HCT116 (cell line): ENCODE data around the gene CMC1. TPM values are rescaled to one million over a fixed set of nuclear protein-coding genes. Genes with fewer than 3 reads are reported as not detected.

Experiments used
- ATAC-seq: fragments of 200-7000 bp; cut with Tn5 transposase; 2 replicates; pipeline ENCODE4 v1.9.1; 2020; ENCODE audit warnings: mild to moderate bottlenecking, moderate library complexity
- BruUV-seq: library from RNA; stranded (reverse); fragments of 400-500 nt; replicated peaks from 2 replicates; lab custom pipeline; 2021; lab: Mats Ljungman, UMichigan
- CTCF ChIA-PET: fragments of 300-600 bp; sonication (Branson Sonifier 250); formaldehyde crosslinking; loops from one replicate; lab custom pipeline; 2021; ENCODE audit warnings: antibody characterized with exemption; lab: Charles Lee
- POLR2A ChIA-PET: fragments of 300-600, 350-600 bp; sonication (Branson Sonifier 250); formaldehyde crosslinking; loops from one replicate; lab custom pipeline; 2021; ENCODE audit warnings: antibody characterized with exemption; lab: Charles Lee
- RAD21 ChIA-PET, 2 experiments: fragments of 300-600 bp; sonication (Branson Sonifier 250); formaldehyde crosslinking; loops; one replicate each; lab custom pipeline; 2023; ENCODE audit warnings: low total read pairs in 2 of 2; ENCODE audit not compliant: uncharacterized antibody in 2 of 2, unreplicated experiment in 2 of 2, low non-redundant PET in 1 of 2; lab: Charles Lee
- DNase-seq: peaks from one replicate; pipeline ENCODE4 v3.0.0-alpha.2; 2010; ENCODE audit warnings: low read depth, low spot score
- H2AFZ ChIP-seq: fragments of 200-600 bp; shearing (Covaris generic), sonication (generic); 2 replicates; pipeline ENCODE4 v1.6.1; 2017; ENCODE audit warnings: low read depth, mixed run types, mixed read lengths, antibody characterized with exemption, low read length; ENCODE audit not compliant: poor library complexity, severe bottlenecking
- H3K27ac ChIP-seq: 2 replicates; pipeline ENCODE4 v1.5.1; 2012; ENCODE audit warnings: low read depth, low read length
- H3K27me3 ChIP-seq: fragments of 200-600 bp; sonication (generic); 2 replicates; pipeline ENCODE4 v1.6.1; 2016; ENCODE audit warnings: mixed run types, low read length, mixed read lengths; ENCODE audit not compliant: insufficient read depth
- H3K36me3 ChIP-seq, 2 experiments: fragments of 200-500 bp in 1 of 2; fragments of 200-600 bp in 1 of 2; sonication (Bioruptor generic) in 1 of 2; sonication (generic) in 1 of 2; 2 replicates each; pipeline versions ENCODE4 v1.5.1 to v1.6.1; 2014 to 2016; ENCODE audit warnings: low read length in 2 of 2, inconsistent platforms in 1 of 2, mixed read lengths in 1 of 2, mixed run types in 1 of 2; ENCODE audit not compliant: insufficient read depth in 2 of 2, control insufficient read depth in 1 of 2
- H3K4me1 ChIP-seq, 2 experiments: fragments of 200-600 bp in 1 of 2; sonication (generic) in 1 of 2; 2 replicates each; pipeline versions ENCODE4 v1.5.1 to v1.6.1; 2012 to 2017; ENCODE audit warnings: low read length in 2 of 2, inconsistent platforms in 1 of 2, mild to moderate bottlenecking in 1 of 2, mixed read lengths in 1 of 2, mixed run types in 1 of 2, moderate library complexity in 1 of 2; ENCODE audit not compliant: insufficient read depth in 2 of 2, control insufficient read depth in 1 of 2
- H3K4me2 ChIP-seq: fragments of 200-600 bp; sonication (generic); 2 replicates; pipeline ENCODE4 v1.6.1; 2017; ENCODE audit warnings: mixed run types, low read length, mixed read lengths
- H3K4me3 ChIP-seq, 2 experiments: fragments of 200-600 bp in 1 of 2; sonication (generic) in 1 of 2; replicated peaks in 1 of 2; 2 replicates each; pipeline ENCODE4 v1.5.1; 2011 to 2016; ENCODE audit warnings: low read length in 2 of 2, control low read depth in 1 of 2, low read depth in 1 of 2, mild to moderate bottlenecking in 1 of 2, mixed read lengths in 1 of 2, mixed run types in 1 of 2
- H3K79me2 ChIP-seq: fragments of 200-600 bp; sonication (generic); 2 replicates; pipeline ENCODE4 v1.6.1; 2017; ENCODE audit warnings: mild to moderate bottlenecking, mixed run types, low read length, moderate library complexity, mixed read lengths; ENCODE audit not compliant: insufficient read depth
- H3K9ac ChIP-seq: fragments of 200-600 bp; sonication (generic); 2 replicates; pipeline ENCODE4 v1.6.1; 2016; ENCODE audit warnings: low read length, mixed read lengths
- H3K9me2 ChIP-seq: fragments of 200-600 bp; sonication (generic), shearing (Covaris generic); 2 replicates; pipeline ENCODE4 v1.6.1; 2017; ENCODE audit warnings: mixed run types, mild to moderate bottlenecking, moderate library complexity; ENCODE audit not compliant: insufficient read depth
- H3K9me3 ChIP-seq, 2 experiments: fragments of 200-500 bp in 1 of 2; fragments of 200-600 bp in 1 of 2; sonication (Bioruptor generic) in 1 of 2; sonication (generic) in 1 of 2; 2 replicates each; pipeline ENCODE4 v1.6.1; 2014 to 2017; ENCODE audit warnings: low read length in 2 of 2, mixed read lengths in 2 of 2, inconsistent platforms in 1 of 2, low read depth in 1 of 2, mild to moderate bottlenecking in 1 of 2, mixed run types in 1 of 2, moderate library complexity in 1 of 2; ENCODE audit not compliant: control insufficient read depth in 1 of 2, insufficient read depth in 1 of 2
- H4K20me1 ChIP-seq: fragments of 200-600 bp; sonication (generic), shearing (Covaris generic); 2 replicates; pipeline ENCODE4 v1.6.1; 2017; ENCODE audit warnings: mixed run types, mild to moderate bottlenecking, moderate library complexity; ENCODE audit not compliant: insufficient read depth
- ATF3 ChIP-seq: IDR thresholded peaks from 2 replicates; pipeline ENCODE4 v1.6.1; 2012
- CTCF ChIP-seq, 3 experiments: fragments of 200-600 bp in 1 of 3; sonication (generic) in 1 of 3; IDR thresholded peaks in 2 of 3; conservative IDR thresholded peaks in 1 of 3; 2 replicates each; pipeline ENCODE4 v1.5.1; 2012 to 2017; ENCODE audit warnings: low read depth in 2 of 3, low read length in 2 of 3, antibody characterized with exemption in 1 of 3, borderline replicate concordance in 1 of 3, control low read depth in 1 of 3, mild to moderate bottlenecking in 1 of 3, mixed read lengths in 1 of 3, mixed run types in 1 of 3, moderate library complexity in 1 of 3; ENCODE audit not compliant: insufficient read depth in 1 of 3
- EZH2phosphoT487 ChIP-seq: fragments of 200-600 bp; IDR thresholded peaks from 2 replicates; pipeline ENCODE4 v1.6.1; 2018; ENCODE audit warnings: antibody characterized with exemption, borderline replicate concordance
- FOSL1 ChIP-seq: IDR thresholded peaks from 2 replicates; pipeline ENCODE4 v1.6.1; 2012; ENCODE audit warnings: low read depth
- REST ChIP-seq: IDR thresholded peaks from 2 replicates; pipeline ENCODE4 v1.6.1; 2012; ENCODE audit warnings: low read depth
- SRF ChIP-seq: IDR thresholded peaks from 2 replicates; pipeline ENCODE4 v1.6.1; 2012; ENCODE audit warnings: low read depth
- ZFX ChIP-seq: fragments of 450-650 bp; IDR thresholded peaks from 2 replicates; pipeline ENCODE4 v1.6.1; 2017
- ZNF274 ChIP-seq: fragments of 200-500 bp; sonication (Bioruptor generic); IDR thresholded peaks from 2 replicates; pipeline ENCODE4 v1.6.1; 2014; ENCODE audit warnings: mild to moderate bottlenecking, low read depth, low read length, inconsistent platforms
- intact Hi-C: fragments of 100-400 bp; cut with micrococcal nuclease; formaldehyde crosslinking; loops from 2 replicates; pipeline ENCODE4 v1.10.0; 2022
- total RNA-seq: library from RNA; stranded (reverse); gene quantifications from one replicate; pipeline ENCODE4 v1.2.1, GENCODE V29; 2021; ENCODE audit not compliant: unreplicated experiment

Gene CMC1
- total RNA-seq, 1 experiment from 2014 or later, result 29.0 TPM

DNA sequence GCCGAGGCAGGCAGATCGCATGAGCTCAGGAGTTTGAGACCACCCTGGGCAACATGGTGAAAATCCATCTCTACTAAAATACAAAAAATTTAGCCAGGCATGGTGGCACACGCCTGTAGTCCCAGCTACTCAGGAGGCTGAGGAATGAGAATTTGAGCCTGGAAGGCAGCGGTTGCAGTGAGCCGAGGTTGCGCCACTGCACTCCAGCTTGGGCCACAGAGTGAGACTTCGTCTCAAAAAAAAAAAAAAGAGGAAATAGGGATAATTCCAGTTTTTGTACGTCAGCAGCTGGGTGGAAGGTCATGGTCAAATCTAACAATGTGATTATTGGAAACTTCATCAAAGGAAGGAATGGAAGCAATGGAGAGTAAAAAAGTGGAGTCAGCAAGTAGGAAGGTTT is 3.1 kb downstream of the CMC1 start:
- H3K36me3 ChIP-seq, result no peaks in the 10 kb centered on the region
- no peaks in the 10 kb centered on the region for H4K20me1 ChIP-seq
- no peaks in the 10 kb centered on the region for H3K9me2 ChIP-seq
- peaks cover 0 to 17% of the 10 kb centered on the region in 2 experiments; a peak in 3 of 4 replicates for H3K4me1 ChIP-seq
- no peaks in the 10 kb centered on the region for H3K9me3 ChIP-seq
- CTCF ChIA-PET, result no interaction called here
- no peak overlapping the region for H3K27ac ChIP-seq
- no TSS peak for BruUV-seq
- intact Hi-C loops, result no loop called here
- DNase-seq (no peak), ATAC-seq (no peak)
- RAD21 ChIA-PET, result no interaction called here
- no peak for TF ChIP-seq REST
- no peak for TF ChIP-seq ATF3
- TF ChIP-seq ZNF274, result no peak
- no peak for TF ChIP-seq ZFX
- no peak for TF ChIP-seq FOSL1
- TF ChIP-seq SRF, result no peak
- TF ChIP-seq EZH2phosphoT487, result no peak
- TF ChIP-seq CTCF (IDR thresholded peaks at IDR 0.05 in 2 of 3, conservative IDR thresholded peaks at IDR 0.05 in 1 of 3; ENCODE audit: borderline replicate concordance in 1 of 3, insufficient read depth in 1 of 3, low read depth in 2 of 3, low read length in 2 of 3), result no peak
- no peaks in the 10 kb centered on the region for H3K27me3 ChIP-seq
- POLR2A ChIA-PET, result no interaction called here
- no peak overlapping the region for H3K4me3 ChIP-seq
- H3K4me2 ChIP-seq, result no peak overlapping the region
- no peak overlapping the region for H3K9ac ChIP-seq
- peaks cover 78% of the 10 kb centered on the region for H3K79me2 ChIP-seq
- H2AFZ ChIP-seq, result no peak overlapping the region
